GDM1 (cell line): ENCODE data around the gene CEP295NL.
A peak's percentile ranks its signal among the peaks of the same experiment; 100 is the strongest.
"Not testable (repeated sequence)": the region's sequence is repeated elsewhere in the genome, so short reads cannot be mapped to it uniquely, and the experiment has no call there.

Source experiments
- DNase-seq: peaks from one replicate; lab custom pipeline; 2025; lab: John Stamatoyannopoulos, UW

The CEP295NL gene

GRCh38 chr17:78903101-78903779, at the start of gene CEP295NL:
Gene CEP295NL (minus strand): TSS chr17:78903201. CDS start chr17:78901828, 1,373 bp downstream.
- no peak for DNase-seq

- DNase-seq: no peak
Measured at GRCh38 chr17:78952706-78953105, 49.7 kb upstream of the CEP295NL start.

DNA sequence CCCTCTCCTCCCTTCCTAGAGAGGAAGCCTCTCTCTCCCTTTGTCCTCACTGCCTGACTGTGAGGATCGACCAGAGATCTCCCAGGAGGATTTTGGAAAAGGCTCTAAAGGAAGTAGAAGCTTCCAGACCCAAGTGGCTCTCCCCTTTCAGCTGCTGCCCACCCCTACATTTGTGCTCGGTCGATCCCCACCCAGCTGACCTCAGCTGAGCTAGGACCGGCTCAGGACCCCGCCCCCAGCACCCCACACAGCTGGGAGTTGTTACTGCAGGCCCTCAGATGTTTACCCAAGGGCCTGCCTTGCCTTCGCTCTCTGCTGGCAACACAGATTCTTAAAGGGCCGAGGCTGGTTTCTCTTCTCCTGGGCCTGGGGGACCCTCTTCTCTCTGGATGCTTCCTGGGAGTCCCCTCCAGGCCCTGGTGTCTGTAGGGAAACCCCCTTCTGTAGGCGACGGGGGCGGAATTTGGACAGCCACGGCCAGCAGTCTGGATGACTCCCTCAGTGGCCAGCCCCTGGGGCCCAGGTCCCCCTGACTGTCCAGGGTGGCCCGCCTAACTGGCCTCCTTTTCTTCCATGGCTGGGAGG, 49.1 kb upstream of the CEP295NL start:
- no peak for DNase-seq

DNA sequence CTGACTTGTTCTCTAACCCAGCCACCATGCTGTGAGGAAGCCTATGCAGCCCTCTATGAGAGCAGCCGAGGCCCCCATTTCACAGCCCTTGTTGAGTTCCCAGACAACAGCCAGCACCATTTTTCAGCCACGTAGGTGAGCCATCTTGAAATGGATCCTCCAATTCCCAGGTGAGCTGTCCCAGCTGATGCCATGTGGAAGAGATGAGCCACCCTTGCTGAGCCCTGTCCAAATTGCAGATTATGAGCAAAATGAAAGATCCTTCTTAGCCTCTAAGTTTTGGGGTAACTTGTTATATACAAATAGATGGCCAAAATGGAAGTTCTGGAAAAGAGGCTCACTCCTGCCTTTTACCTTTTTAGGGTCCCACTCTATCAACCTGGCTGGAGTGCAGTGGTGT, 47.9 kb upstream of the CEP295NL start:
- DNase-seq: no peak

DNA sequence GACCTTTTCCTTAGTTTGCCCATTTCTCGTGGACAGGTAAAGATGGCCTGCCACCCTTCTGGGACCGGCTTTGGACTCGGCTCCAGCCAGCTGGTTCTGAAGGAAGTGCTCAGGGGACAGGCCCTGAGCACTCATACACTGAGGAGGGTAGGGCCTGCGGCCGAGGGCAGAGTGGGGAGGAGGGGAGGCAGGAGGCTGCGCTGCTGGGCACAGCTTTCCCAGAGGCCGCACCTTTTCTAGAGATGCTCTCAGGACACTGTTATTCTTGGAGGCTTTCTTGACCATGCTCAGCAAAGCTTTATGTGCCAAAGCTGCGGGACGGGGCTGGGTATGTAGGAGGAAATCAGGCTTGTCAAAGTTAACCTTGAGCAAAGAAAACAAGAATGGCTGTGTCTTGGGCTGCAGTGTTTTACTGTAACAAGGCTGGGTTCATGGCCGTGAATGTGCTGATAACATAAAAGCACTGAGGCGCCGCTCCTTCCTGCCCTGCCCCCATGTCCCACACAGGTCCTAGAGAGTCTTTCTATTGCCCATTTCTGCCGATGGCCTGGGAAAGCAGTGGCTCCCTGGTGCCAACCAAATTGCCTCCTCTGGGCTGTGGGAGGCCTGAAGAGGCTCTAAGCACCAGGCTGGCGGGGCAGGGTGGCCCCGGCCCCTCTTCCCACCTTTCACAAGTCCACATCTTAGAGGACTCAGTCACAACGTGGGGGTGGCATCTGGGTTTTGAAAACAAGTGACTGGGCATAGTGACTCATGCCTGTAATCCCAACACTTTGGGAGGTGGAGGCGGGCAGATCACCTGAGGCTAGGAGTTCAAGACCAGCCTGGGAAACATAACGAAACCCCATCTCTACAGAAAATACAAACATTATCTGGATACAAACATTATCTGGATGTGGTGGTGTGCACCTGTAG, 44.5 kb upstream of the CEP295NL start:
- no peak for DNase-seq

- no peak for DNase-seq
Measured at GRCh38 chr17:78946631-78947030, 43.6 kb upstream of the CEP295NL start.

GRCh38 chr17:78946131-78946530, 43.1 kb upstream of the CEP295NL start:
- DNase-seq: no peak

DNA sequence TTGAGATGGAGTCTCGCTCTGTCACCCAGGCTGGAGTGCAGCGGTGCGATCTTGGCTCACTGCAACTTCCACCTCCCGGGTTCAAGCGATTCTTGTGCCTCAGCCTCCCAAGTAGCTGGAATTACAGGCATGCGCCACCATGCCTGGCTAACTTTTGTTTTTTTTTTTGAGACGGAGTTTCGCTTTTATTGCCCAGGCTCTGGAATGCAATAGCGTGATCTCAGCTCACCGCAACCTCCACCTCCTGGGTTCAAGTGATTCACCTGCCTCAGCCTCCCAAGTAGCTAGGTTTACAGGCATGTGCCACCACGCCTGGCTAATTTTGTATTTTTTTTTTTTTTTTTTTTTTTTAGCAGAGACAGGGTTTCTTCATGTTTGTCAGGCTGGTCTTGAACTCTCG, 42.5 kb upstream of the CEP295NL start:
- DNase-seq: not testable (repeated sequence)

GRCh38 chr17:78944956-78945355, 42.0 kb upstream of the CEP295NL start:
- no peak for DNase-seq

DNA sequence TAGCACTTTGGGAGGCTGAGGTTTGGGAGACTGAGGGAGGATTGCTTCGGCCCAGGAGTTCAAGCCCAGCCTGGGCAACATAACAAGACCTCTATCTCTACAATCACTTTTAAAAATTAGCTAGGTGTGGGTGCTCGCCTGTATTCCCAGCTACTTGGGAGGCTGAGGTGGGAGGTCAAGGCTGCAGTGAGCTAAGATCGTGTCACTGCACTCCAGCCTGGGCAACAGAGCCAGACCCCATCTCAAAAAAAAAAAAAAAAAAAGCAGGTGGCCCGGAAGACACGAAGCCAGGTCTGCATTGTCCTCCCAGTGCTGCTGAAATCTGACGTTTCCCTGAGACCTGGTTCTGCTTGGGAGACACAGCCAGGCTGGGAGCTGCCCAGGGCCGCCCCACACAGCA, 41.0 kb upstream of the CEP295NL start:
- no peak for DNase-seq

DNA sequence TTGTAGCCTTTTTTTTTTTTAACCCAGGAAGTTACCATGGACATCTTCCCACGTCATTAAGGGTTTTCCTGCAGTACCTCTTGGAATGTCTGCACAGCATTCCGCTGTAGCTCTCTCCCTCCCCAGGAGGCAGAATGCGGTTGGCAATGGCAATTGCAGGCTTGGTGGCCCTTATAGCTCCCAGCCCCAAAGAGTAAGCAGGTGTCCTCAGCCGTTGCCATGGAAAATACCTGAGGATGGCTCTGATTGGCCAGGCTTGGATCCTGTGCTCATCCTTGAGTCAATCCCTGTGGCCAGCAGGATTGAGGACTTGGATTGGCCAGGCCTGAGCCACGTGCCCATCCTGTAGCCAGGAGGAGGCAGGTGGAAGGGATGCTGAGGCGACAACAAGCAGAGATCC, 37.7 kb upstream of the CEP295NL start:
- no peak for DNase-seq

- no peak for DNase-seq
Measured at GRCh38 chr17:78940258-78940657, 37.3 kb upstream of the CEP295NL start.

GRCh38 chr17:78939615-78940014, 36.6 kb upstream of the CEP295NL start:
- DNase-seq: no peak

- DNase-seq: no peak
Measured at GRCh38 chr17:78937561-78937960, 34.6 kb upstream of the CEP295NL start.

DNA sequence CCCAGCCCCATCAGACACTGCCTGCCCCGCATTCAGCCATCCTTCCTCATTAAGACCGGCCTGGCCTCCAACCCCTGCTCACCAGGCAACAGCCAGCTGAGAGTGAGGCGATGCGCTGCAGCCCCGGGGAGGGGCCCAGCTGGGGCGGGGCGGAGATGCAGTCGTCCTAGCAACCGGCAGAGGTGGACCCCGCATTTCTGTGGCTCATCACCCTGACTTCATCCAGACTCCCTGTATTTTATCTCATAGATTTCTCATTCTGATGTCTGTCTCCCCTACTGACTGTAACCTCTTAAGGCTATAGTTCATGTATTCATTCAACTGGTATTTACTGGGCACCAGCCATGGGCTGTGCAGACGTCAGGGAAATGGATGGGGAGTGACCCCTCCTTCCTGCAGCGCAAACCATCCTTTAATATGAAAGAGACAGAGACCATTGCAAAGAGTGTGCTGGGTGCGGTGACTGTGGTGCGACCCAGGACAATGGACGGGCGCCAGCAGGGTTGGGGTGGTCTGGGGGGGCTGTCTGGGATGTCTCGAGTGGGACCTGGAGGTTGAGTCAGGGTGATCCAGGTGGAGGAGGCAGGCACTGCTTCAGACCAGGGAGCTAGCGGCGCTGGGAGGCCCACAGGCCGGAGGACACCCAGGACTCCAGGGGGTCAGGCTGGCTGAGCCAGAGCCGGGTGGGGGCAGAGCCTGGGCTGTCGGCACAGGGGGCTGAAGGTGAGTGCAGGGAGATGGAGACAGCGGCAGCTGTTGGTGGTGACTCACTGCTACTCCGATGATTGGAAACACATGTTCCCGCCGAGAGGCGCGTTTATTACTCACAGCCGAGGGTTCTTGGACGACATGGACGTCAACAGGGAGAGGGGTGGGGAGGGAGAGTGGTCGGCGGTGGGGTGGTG, 32.7 kb upstream of the CEP295NL start:
- DNase-seq: no peak

- no peak for DNase-seq
Measured at GRCh38 chr17:78934681-78935418, 31.8 kb upstream of the CEP295NL start.

GRCh38 chr17:78933959-78934568, 31.1 kb upstream of the CEP295NL start:
- DNase-seq: no peak

GRCh38 chr17:78933025-78933958, 30.3 kb upstream of the CEP295NL start:
- peak; percentile 50 for DNase-seq
